ENCODE results near the gene DYSF. TPM values are rescaled to one million over a fixed set of nuclear protein-coding genes. Genes with fewer than 3 reads are reported as not detected.

Gene DYSF
- total RNA-seq, 2 experiments from 2014 or later = not detected

DNA sequence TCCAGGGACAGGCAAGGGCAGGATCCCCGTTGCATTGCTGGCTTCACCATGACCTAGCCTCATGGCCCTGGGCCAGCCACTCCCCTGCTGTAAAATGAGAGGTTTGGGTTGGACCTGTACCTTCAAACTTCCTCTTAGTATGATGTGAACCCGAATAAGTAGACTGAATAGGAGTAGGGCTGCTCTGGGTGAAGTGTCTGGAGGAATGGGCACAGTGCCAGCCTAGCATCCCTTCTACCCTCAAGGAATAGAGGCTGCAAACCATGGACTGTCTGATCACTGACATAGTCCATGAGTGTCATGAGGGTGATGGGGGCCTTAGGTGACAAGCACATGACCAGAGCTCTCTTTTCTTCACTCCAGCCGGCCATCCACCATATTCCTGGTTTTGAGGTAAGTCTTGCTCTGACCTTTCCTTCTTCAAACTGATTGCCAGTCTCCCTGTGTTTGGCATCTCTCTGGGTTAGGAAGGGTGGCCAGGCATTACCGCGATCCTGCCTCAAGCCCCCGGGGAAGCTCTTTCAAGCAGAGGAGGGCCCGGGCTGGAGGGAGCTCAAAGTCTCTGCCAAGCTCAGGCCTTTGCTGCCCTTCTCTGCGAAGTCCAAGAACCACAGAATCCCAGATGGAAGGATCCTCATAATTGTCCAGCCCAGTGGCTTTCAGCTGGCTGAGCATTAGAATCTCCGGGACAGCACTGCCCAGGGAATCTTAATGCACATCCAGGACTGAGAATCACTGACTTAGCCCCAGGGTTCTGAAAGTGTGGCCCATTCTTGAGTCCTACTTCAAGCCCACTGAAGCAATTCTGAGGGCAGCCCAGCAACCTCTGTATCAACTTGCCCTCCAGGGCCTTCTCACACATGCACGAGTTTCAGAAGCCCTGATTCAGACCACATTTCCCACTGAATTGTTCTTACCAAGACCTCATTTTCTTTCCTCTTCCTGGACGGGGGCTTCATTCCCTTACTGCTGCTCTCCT is 148.1 kb downstream of the DYSF start:
- TF ChIP-seq, protein P1, sequence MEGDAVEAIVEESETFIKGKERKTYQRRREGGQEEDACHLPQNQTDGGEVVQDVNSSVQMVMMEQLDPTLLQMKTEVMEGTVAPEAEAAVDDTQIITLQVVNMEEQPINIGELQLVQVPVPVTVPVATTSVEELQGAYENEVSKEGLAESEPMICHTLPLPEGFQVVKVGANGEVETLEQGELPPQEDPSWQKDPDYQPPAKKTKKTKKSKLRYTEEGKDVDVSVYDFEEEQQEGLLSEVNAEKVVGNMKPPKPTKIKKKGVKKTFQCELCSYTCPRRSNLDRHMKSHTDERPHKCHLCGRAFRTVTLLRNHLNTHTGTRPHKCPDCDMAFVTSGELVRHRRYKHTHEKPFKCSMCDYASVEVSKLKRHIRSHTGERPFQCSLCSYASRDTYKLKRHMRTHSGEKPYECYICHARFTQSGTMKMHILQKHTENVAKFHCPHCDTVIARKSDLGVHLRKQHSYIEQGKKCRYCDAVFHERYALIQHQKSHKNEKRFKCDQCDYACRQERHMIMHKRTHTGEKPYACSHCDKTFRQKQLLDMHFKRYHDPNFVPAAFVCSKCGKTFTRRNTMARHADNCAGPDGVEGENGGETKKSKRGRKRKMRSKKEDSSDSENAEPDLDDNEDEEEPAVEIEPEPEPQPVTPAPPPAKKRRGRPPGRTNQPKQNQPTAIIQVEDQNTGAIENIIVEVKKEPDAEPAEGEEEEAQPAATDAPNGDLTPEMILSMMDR (conservative IDR thresholded peaks at IDR 0.05; ENCODE audit: low read length) = no peak
- no peak for TF ChIP-seq EZH2phosphoT487 (IDR thresholded peaks at IDR 0.05; ENCODE audit: borderline replicate concordance, low read depth, low read length)
- H4K20me1 ChIP-seq (ENCODE audit: insufficient read depth, low read length) = no peaks in the 10 kb centered on the region
- no peaks in the 10 kb centered on the region for H3K36me3 ChIP-seq (ENCODE audit: insufficient read depth, low read length)
- intact Hi-C loops (cut with micrococcal nuclease; ENCODE audit: unreplicated experiment) = no loop called here
- ChIA-PET POLR2A (no interaction called here), CTCF (ENCODE audit: unreplicated experiment) (no interaction called here)
- no peaks in the 10 kb centered on the region for H3K9me2 ChIP-seq (ENCODE audit: insufficient read depth, low read length)
- H3K79me2 ChIP-seq (ENCODE audit: insufficient read depth, low read depth, low read length) = no peaks in the 10 kb centered on the region
- no TSS peak for BruUV-seq (replicated peaks)
- H3K27ac ChIP-seq (ENCODE audit: low read depth, low read length, poor library complexity, severe bottlenecking) = no peak overlapping the region
- H3K4me1 ChIP-seq (ENCODE audit: insufficient read depth, low read length, poor library complexity, severe bottlenecking) = no peaks in the 10 kb centered on the region
- H2AFZ ChIP-seq (ENCODE audit: low read length) = no peak overlapping the region
- H3K4me3 ChIP-seq (ENCODE audit: low read depth, low read length, poor library complexity, severe bottlenecking) = no peak overlapping the region
- DNase-seq (ENCODE audit: low spot score) = no peak
- no peak overlapping the region for H3K4me2 ChIP-seq (ENCODE audit: low read length)
- H3K9me3 ChIP-seq (ENCODE audit: low read length) = no peaks in the 10 kb centered on the region

- H3K79me2 ChIP-seq (ENCODE audit: insufficient read depth, low read depth, low read length) = no peaks in the 10 kb centered on the region
- TF ChIP-seq, protein P1 (conservative IDR thresholded peaks at IDR 0.05; ENCODE audit: low read length) = no peak
- no peak for TF ChIP-seq EZH2phosphoT487 (IDR thresholded peaks at IDR 0.05; ENCODE audit: borderline replicate concordance, low read depth, low read length)
- H2AFZ ChIP-seq (ENCODE audit: low read length) = no peak overlapping the region
- H4K20me1 ChIP-seq (ENCODE audit: insufficient read depth, low read length) = no peaks in the 10 kb centered on the region
- no peaks in the 10 kb centered on the region for H3K9me3 ChIP-seq (ENCODE audit: low read length)
- no TSS peak for BruUV-seq (replicated peaks)
- no peaks in the 10 kb centered on the region for H3K36me3 ChIP-seq (ENCODE audit: insufficient read depth, low read length)
- H3K4me3 ChIP-seq (ENCODE audit: low read depth, low read length, poor library complexity, severe bottlenecking) = no peak overlapping the region
- no peak overlapping the region for H3K4me2 ChIP-seq (ENCODE audit: low read length)
- intact Hi-C loops (cut with micrococcal nuclease; ENCODE audit: unreplicated experiment) = no loop called here
- H3K9me2 ChIP-seq (ENCODE audit: insufficient read depth, low read length) = no peaks in the 10 kb centered on the region
- no peak overlapping the region for H3K27ac ChIP-seq (ENCODE audit: low read depth, low read length, poor library complexity, severe bottlenecking)
- H3K4me1 ChIP-seq (ENCODE audit: insufficient read depth, low read length, poor library complexity, severe bottlenecking) = no peaks in the 10 kb centered on the region
- DNase-seq (ENCODE audit: low spot score) = no peak
- ChIA-PET POLR2A (no interaction called here), CTCF (ENCODE audit: unreplicated experiment) (no interaction called here)
These were observed 148.7 kb downstream of the DYSF start for GRCh38 chr2:71602115-71602495.

- CTCF ChIA-PET (ENCODE audit: unreplicated experiment) = no interaction called here
- BruUV-seq (replicated peaks) = no TSS peak
- no peak overlapping the region for H3K4me3 ChIP-seq (ENCODE audit: low read depth, low read length, poor library complexity, severe bottlenecking)
These were observed 149.2 kb downstream of the DYSF start for GRCh38 chr2:71602581-71602980.

More at GRCh38 chr2:71602581-71602980, 149.2 kb downstream of the DYSF start:
- DNase-seq (ENCODE audit: low spot score) = no peak
- Histone ChIP-seq H4K20me1 (ENCODE audit: insufficient read depth, low read length) (no peaks in the 10 kb centered on the region), H3K9me3 (ENCODE audit: low read length) (no peaks in the 10 kb centered on the region), H3K4me2 (ENCODE audit: low read length) (no peak overlapping the region), H3K9me2 (ENCODE audit: insufficient read depth, low read length) (no peaks in the 10 kb centered on the region), H3K36me3 (ENCODE audit: insufficient read depth, low read length) (no peaks in the 10 kb centered on the region), H3K79me2 (ENCODE audit: insufficient read depth, low read depth, low read length) (no peaks in the 10 kb centered on the region), H3K27ac (ENCODE audit: low read depth, low read length, poor library complexity, severe bottlenecking) (no peak overlapping the region), H2AFZ (ENCODE audit: low read length) (no peak overlapping the region), H3K4me1 (ENCODE audit: insufficient read depth, low read length, poor library complexity, severe bottlenecking) (no peaks in the 10 kb centered on the region)
- TF ChIP-seq, protein P1 (conservative IDR thresholded peaks at IDR 0.05; ENCODE audit: low read length) = no peak
- no peak for TF ChIP-seq EZH2phosphoT487 (IDR thresholded peaks at IDR 0.05; ENCODE audit: borderline replicate concordance, low read depth, low read length)
- intact Hi-C loops (cut with micrococcal nuclease; ENCODE audit: unreplicated experiment) = no loop called here
- POLR2A ChIA-PET = no interaction called here
